ENCODE results near the gene ANKRD10.

Gene ANKRD10

GRCh38 chr13:110868720-110869119 is 46.1 kb downstream of the ANKRD10 start:
- DNase-seq (ENCODE audit: low spot score), result no peak
- in situ Hi-C loops (cut with MboI; ENCODE audit: low sequenced_read_pairs, unreplicated experiment), result no loop called here
- no peak for TF ChIP-seq CTCF (IDR thresholded peaks at IDR 0.05; ENCODE audit: borderline replicate concordance, control extremely low read depth, extremely low read depth, insufficient read depth, missing control alignments)

- no peak for DNase-seq (ENCODE audit: low spot score)
- TF ChIP-seq CTCF (IDR thresholded peaks at IDR 0.05; ENCODE audit: borderline replicate concordance, control extremely low read depth, extremely low read depth, insufficient read depth, missing control alignments), result no peak
- in situ Hi-C loops (cut with MboI; ENCODE audit: low sequenced_read_pairs, unreplicated experiment), result no loop called here
Observed at GRCh38 chr13:110867380-110867779, 47.5 kb downstream of the ANKRD10 start.

DNA sequence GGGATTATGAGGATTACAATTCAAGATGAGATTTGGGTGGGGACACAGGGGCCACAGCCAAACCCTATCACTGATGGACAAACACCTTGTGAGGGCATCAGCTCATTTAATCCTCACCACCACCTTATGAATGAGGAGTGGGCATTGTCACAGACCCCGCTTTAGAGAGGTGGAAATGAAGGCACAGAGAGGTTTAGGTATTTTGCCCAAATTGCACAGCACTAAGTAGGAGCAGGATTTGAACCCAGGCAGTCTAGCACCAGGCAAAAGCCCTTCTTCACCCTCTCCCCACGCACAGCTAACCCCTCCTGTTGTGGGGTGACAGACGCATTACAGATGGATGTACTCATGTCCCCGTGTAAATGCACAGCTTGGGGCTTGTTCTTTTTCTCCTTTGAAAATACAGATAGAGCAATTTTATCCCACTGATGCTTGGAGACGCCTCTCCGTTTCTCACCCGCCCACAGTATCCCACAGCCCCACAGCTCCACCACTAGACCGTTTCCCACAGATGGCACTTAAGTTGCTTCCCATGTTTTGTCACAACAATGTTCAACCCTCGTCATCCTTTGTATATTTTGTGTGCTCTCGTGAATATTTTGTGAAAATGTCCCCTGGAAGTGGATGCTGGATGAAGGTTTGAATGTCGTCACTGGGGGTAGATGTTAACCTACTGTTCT is 48.2 kb downstream of the ANKRD10 start:
- TF ChIP-seq CTCF (IDR thresholded peaks at IDR 0.05; ENCODE audit: borderline replicate concordance, control extremely low read depth, extremely low read depth, insufficient read depth, missing control alignments), result no peak
- no peak for DNase-seq (ENCODE audit: low spot score)
- in situ Hi-C loops (cut with MboI; ENCODE audit: low sequenced_read_pairs, unreplicated experiment), result no loop called here

DNA sequence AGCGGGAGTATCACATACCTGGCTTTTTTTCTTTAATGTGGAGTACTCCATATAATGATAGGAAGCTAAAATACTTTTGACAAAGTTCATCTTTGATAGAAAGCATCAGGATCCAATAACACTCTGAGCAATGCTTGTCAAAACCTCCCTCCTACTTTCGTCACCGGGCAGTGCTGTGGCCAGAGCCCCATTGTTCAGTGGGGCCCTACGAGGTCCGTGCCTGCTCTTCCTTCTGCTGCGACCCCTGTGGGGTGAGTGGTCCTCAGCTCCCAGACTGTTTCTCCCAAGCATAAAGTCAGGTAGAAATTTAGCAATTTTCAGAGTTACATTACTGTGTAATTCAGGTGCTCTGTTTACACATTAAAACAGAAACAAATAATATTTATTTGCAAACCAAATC is 51.2 kb downstream of the ANKRD10 start:
- in situ Hi-C loops (cut with MboI; ENCODE audit: low sequenced_read_pairs, unreplicated experiment), result no loop called here
- TF ChIP-seq CTCF (IDR thresholded peaks at IDR 0.05; ENCODE audit: borderline replicate concordance, control extremely low read depth, extremely low read depth, insufficient read depth, missing control alignments), result no peak
- DNase-seq (ENCODE audit: low spot score), result no peak

GRCh38 chr13:110860983-110861382 is 53.9 kb downstream of the ANKRD10 start:
- DNase-seq (ENCODE audit: low spot score), result no peak
- no peak for TF ChIP-seq CTCF (IDR thresholded peaks at IDR 0.05; ENCODE audit: borderline replicate concordance, control extremely low read depth, extremely low read depth, insufficient read depth, missing control alignments)
- in situ Hi-C loops (cut with MboI; ENCODE audit: low sequenced_read_pairs, unreplicated experiment), result no loop called here

DNA sequence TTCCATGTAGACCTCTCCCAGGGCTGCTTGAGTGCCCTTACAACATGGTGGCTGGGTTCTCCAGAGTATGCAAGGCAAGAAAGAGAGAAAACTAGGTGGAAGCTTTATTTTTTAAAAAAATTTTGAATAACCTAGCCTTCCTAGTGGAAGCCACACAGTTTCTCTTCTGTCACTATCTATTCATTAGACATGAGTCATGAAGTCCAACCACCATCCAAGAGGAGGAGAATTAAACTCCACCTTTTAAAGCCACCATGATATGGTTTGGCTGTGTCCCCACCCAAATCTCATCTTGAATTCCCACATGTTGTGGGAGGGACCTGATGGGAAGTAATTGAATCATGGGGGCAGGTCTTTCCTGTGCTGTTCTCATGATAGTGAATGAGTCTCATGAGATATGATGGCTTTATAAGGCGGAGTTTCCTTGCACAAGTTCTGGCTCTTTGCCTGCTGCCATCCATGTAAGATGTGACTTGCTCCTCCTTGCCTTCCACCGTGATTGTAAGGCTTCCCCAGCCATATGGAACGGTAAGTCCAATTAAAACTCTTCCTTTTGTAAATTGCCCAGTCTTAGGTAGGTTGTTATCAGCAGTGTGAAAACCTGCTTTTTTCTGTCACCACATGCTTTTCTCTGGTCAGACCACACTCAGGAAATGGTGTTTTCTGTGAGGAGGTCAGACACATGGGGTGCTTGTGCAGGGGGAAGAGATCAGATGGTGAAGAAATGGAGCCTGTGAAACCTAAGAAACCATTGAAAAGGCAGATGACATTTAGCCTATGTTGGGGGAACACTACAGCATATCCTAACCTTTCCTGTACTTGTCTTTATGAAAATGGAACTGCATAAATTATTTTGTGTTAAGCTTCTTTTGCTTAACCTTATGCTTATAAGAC is 57.7 kb downstream of the ANKRD10 start:
- no peak for DNase-seq (ENCODE audit: low spot score)
- in situ Hi-C loops (cut with MboI; ENCODE audit: low sequenced_read_pairs, unreplicated experiment), result no loop called here
- TF ChIP-seq CTCF (IDR thresholded peaks at IDR 0.05; ENCODE audit: borderline replicate concordance, control extremely low read depth, extremely low read depth, insufficient read depth, missing control alignments), result no peak
